DOHH2 (cell line): ENCODE measurements around the gene VSIG10L.

Experiments used
- H3F3A ChIP-seq: fragments of 200-600 bp; sonication (generic), shearing (Covaris generic); 2 replicates; pipeline ENCODE4 v1.6.0; 2016; ENCODE audit warnings: antibody characterized with exemption, mild to moderate bottlenecking; ENCODE audit not compliant: control insufficient read depth, insufficient read depth
- H3K27ac ChIP-seq: fragments of 200-600 bp; sonication (generic); 2 replicates; pipeline ENCODE4 v1.5.1; 2014; ENCODE audit warnings: low read depth, mild to moderate bottlenecking, low read length, moderate library complexity
- H3K27me3 ChIP-seq: fragments of 200-600 bp; sonication (generic); 2 replicates; pipeline ENCODE4 v1.6.1; 2014; ENCODE audit warnings: mild to moderate bottlenecking, low read length, mixed read lengths; ENCODE audit not compliant: control insufficient read depth
- H3K36me3 ChIP-seq: fragments of 200-600 bp; sonication (generic); 2 replicates; pipeline ENCODE4 v1.6.1; 2014; ENCODE audit warnings: mild to moderate bottlenecking, low read length, moderate library complexity, mixed read lengths; ENCODE audit not compliant: control insufficient read depth
- H3K4me1 ChIP-seq: fragments of 200-600 bp; sonication (generic); 2 replicates; pipeline ENCODE4 v1.6.1; 2014; ENCODE audit warnings: mild to moderate bottlenecking, low read length, mixed read lengths; ENCODE audit not compliant: control insufficient read depth
- H3K4me2 ChIP-seq: fragments of 200-600 bp; sonication (generic); 2 replicates; pipeline ENCODE4 v1.6.0; 2014; ENCODE audit warnings: mild to moderate bottlenecking, low read length, moderate library complexity
- H3K4me3 ChIP-seq: fragments of 200-600 bp; sonication (generic); 2 replicates; pipeline ENCODE4 v1.5.1; 2014; ENCODE audit warnings: mild to moderate bottlenecking, low read length, mixed read lengths
- H3K79me2 ChIP-seq: fragments of 200-600 bp; sonication (generic); 2 replicates; pipeline ENCODE4 v1.6.1; 2014; ENCODE audit warnings: mild to moderate bottlenecking, low read length, mixed read lengths; ENCODE audit not compliant: control insufficient read depth
- H3K9me2 ChIP-seq: fragments of 200-600 bp; sonication (generic); replicated peaks from 2 replicates; pipeline ENCODE4 v1.6.1; 2014; ENCODE audit warnings: mild to moderate bottlenecking, low read length, mixed read lengths; ENCODE audit not compliant: control insufficient read depth
- H3K9me3 ChIP-seq: fragments of 200-600 bp; sonication (generic); 2 replicates; pipeline ENCODE4 v1.6.1; 2014; ENCODE audit warnings: antibody characterized with exemption, low read length, mixed read lengths; ENCODE audit not compliant: control insufficient read depth, insufficient read depth
- H4K20me1 ChIP-seq: fragments of 200-600 bp; sonication (generic); 2 replicates; pipeline ENCODE4 v1.6.0; 2014; ENCODE audit warnings: low read depth, mild to moderate bottlenecking, antibody characterized with exemption, low read length, moderate library complexity; ENCODE audit not compliant: control insufficient read depth, insufficient read depth
- CTCF ChIP-seq: fragments of 200-600 bp; sonication (generic); IDR thresholded peaks from one replicate; pipeline ENCODE4 v1.5.1; 2014; ENCODE audit warnings: antibody characterized with exemption, mild to moderate bottlenecking, low read depth, low read length; ENCODE audit not compliant: poor library complexity, severe bottlenecking
- EZH2phosphoT487 ChIP-seq: fragments of 200-600 bp; sonication (generic); IDR thresholded peaks from 2 replicates; pipeline ENCODE4 v1.6.1; 2017; ENCODE audit warnings: borderline replicate concordance, mild to moderate bottlenecking, antibody characterized with exemption, low read length, moderate library complexity, mixed read lengths

Gene VSIG10L

GRCh38 chr19:51365211-51365964 is 23.4 kb upstream of the VSIG10L start:
- peaks cover 10% of the 10 kb centered on the region; the same call in 1 of the 2 replicates for H3K36me3 ChIP-seq
- peak overlapping the region; percentile 95 for H3K4me2 ChIP-seq
- peaks cover 45% of the 10 kb centered on the region for H3K79me2 ChIP-seq
- no peaks in the 10 kb centered on the region for H3K9me2 ChIP-seq
- TF ChIP-seq EZH2phosphoT487 (no peak), CTCF (peak; percentile 13)
- no peaks in the 10 kb centered on the region for H4K20me1 ChIP-seq
- H3K27me3 ChIP-seq, result no peaks in the 10 kb centered on the region
- no peaks in the 10 kb centered on the region for H3F3A ChIP-seq
- H3K27ac ChIP-seq, result peak overlapping the region; percentile 64
- peak overlapping the region; percentile 100 for H3K4me3 ChIP-seq
- no peaks in the 10 kb centered on the region for H3K9me3 ChIP-seq
- peaks cover 25% of the 10 kb centered on the region for H3K4me1 ChIP-seq

- Histone ChIP-seq H3K4me1 (peaks cover 25% of the 10 kb centered on the region), H3K4me2 (peak overlapping the region; percentile 21; the same call in 1 of the 2 replicates)
These were observed 22.5 kb upstream of the VSIG10L start for GRCh38 chr19:51364200-51365106.

GRCh38 chr19:51361239-51361638 is 19.3 kb upstream of the VSIG10L start:
- H3K27ac ChIP-seq, result no peak overlapping the region

More at GRCh38 chr19:51364200-51365106, 22.5 kb upstream of the VSIG10L start:
- no peaks in the 10 kb centered on the region for H3F3A ChIP-seq
- no peak overlapping the region for H3K27ac ChIP-seq
- H3K27me3 ChIP-seq, result no peaks in the 10 kb centered on the region
- TF ChIP-seq EZH2phosphoT487, result no peak
- TF ChIP-seq CTCF, result no peak
- peaks cover 10% of the 10 kb centered on the region; the same call in 1 of the 2 replicates for H3K36me3 ChIP-seq
- peaks cover 45% of the 10 kb centered on the region for H3K79me2 ChIP-seq
- H3K9me2 ChIP-seq, result no peaks in the 10 kb centered on the region
- no peak overlapping the region for H3K4me3 ChIP-seq
- H4K20me1 ChIP-seq, result no peaks in the 10 kb centered on the region
- H3K9me3 ChIP-seq, result no peaks in the 10 kb centered on the region

More at GRCh38 chr19:51361239-51361638, 19.3 kb upstream of the VSIG10L start:
- H3K4me2 ChIP-seq, result no peak overlapping the region
- no peak overlapping the region for H3K4me3 ChIP-seq
- H3K9me3 ChIP-seq, result no peaks in the 10 kb centered on the region
- H3K9me2 ChIP-seq, result no peaks in the 10 kb centered on the region
- H3K79me2 ChIP-seq, result peaks cover 30% of the 10 kb centered on the region
- no peaks in the 10 kb centered on the region for H3F3A ChIP-seq
- H3K27me3 ChIP-seq, result no peaks in the 10 kb centered on the region
- no peaks in the 10 kb centered on the region for H4K20me1 ChIP-seq
- TF ChIP-seq EZH2phosphoT487 (no peak), CTCF (no peak)
- peaks cover 4% of the 10 kb centered on the region; the same call in 1 of the 2 replicates for H3K36me3 ChIP-seq
- peaks cover 15% of the 10 kb centered on the region for H3K4me1 ChIP-seq
